ENCODE data around the gene WDR74. TPM values are rescaled to one million over a fixed set of nuclear protein-coding genes. Genes with fewer than 3 reads are reported as not detected.

The WDR74 gene
- total and polyA plus RNA-seq, 9 of the 15 experiments (the other 6 are each of a cell fraction or from before 2014, with no cell fraction given) = 32.7 to 210 (median 114) TPM

GRCh38 chr11:62880803-62881578, 41.6 kb upstream of the WDR74 start, which contains the start of gene SLC3A2 (continued):
- TF ChIP-seq HBP1 (CRISPR knock-in tag; IDR thresholded peaks at IDR 0.05) = peak; percentile 93; the same call in 1 of the 2 replicates
- TF ChIP-seq POLR2AphosphoS2 (IDR thresholded peaks at IDR 0.05; ENCODE audit: low read length) = peak; percentile 98
- peak; percentile 58 to 75; a peak in 2 of 4 replicates for TF ChIP-seq SIN3A (IDR thresholded peaks at IDR 0.05; ENCODE audit: borderline replicate concordance in 2 of 2, control insufficient read depth in 1 of 2, low read depth in 2 of 2, low read length in 2 of 2)
- no peak; the same call in 1 of the 2 replicates for TF ChIP-seq ZKSCAN1 (IDR thresholded peaks at IDR 0.05; ENCODE audit: low read depth, low read length)
- TF ChIP-seq ZNF76 (CRISPR knock-in tag; IDR thresholded peaks at IDR 0.05; ENCODE audit: borderline replicate concordance) = peak; percentile 88; the same call in 1 of the 2 replicates
- no peak for TF ChIP-seq FOSL1 (tag; conservative IDR thresholded peaks at IDR 0.05)
- TF ChIP-seq RBM25 (IDR thresholded peaks at IDR 0.05; ENCODE audit: low read depth, low read length, severe bottlenecking) = no peak
- TF ChIP-seq CREBBP (IDR thresholded peaks at IDR 0.05; ENCODE audit: low read depth, low read length) = no peak
- no peak for TF ChIP-seq MCM7 (IDR thresholded peaks at IDR 0.05)
- TF ChIP-seq ZNF407 (IDR thresholded peaks at IDR 0.05; ENCODE audit: low read depth) = no peak
- no peak for TF ChIP-seq ZSCAN29 (IDR thresholded peaks at IDR 0.05)
- peak; percentile 76; the same call in 1 of the 2 replicates for TF ChIP-seq MBD2 (IDR thresholded peaks at IDR 0.05; ENCODE audit: borderline replicate concordance, low read depth)
- 0 out of 2 replicates have a peak, but pooled peaks have one; percentile 75 for TF ChIP-seq ZNF212 (CRISPR knock-in tag; IDR thresholded peaks at IDR 0.05)
- peak; percentile 43; the same call in 1 of the 2 replicates for TF ChIP-seq ZNF311 (CRISPR knock-in tag; IDR thresholded peaks at IDR 0.05)
- TF ChIP-seq DLX4 (CRISPR knock-in tag; IDR thresholded peaks at IDR 0.05) = no peak
- TF ChIP-seq BACH1 (tag; IDR thresholded peaks at IDR 0.05) = no peak; the same call in 1 of the 2 replicates
- TF ChIP-seq NFE2L1 (tag; IDR thresholded peaks at IDR 0.05; ENCODE audit: borderline replicate concordance, low read depth) = no peak
- TF ChIP-seq LEF1 (IDR thresholded peaks at IDR 0.05) = no peak
- no peak for TF ChIP-seq ZZZ3 (IDR thresholded peaks at IDR 0.05)

All from K562 (cell line).